ENCODE results near the gene HCFC1R1.
"Not testable (repeated sequence)": the region's sequence is repeated elsewhere in the genome, so short reads cannot be mapped to it uniquely, and the experiment has no call there.

The HCFC1R1 gene

GRCh38 chr16:3057181-3058138, 33.7 kb upstream of the HCFC1R1 start:
- no peak for DNase-seq

- DNase-seq: no peak
Measured at GRCh38 chr16:3056336-3057180, 32.8 kb upstream of the HCFC1R1 start.

- DNase-seq: not testable (repeated sequence)
Measured at GRCh38 chr16:3055734-3056115, 32.0 kb upstream of the HCFC1R1 start.

GRCh38 chr16:3054965-3055733, 31.4 kb upstream of the HCFC1R1 start:
- DNase-seq: no peak

- peak; percentile 47 for DNase-seq
Measured at GRCh38 chr16:3053330-3053710, 29.6 kb upstream of the HCFC1R1 start.

- not testable (repeated sequence) for DNase-seq
Measured at GRCh38 chr16:3052571-3053329, 29.0 kb upstream of the HCFC1R1 start.

- DNase-seq: no peak
Measured at GRCh38 chr16:3051494-3051893, 27.8 kb upstream of the HCFC1R1 start.

GRCh38 chr16:3051009-3051408, 27.3 kb upstream of the HCFC1R1 start:
- no peak for DNase-seq

GRCh38 chr16:3050487-3050886, 26.7 kb upstream of the HCFC1R1 start:
- no peak for DNase-seq

GRCh38 chr16:3049921-3050481, 26.3 kb upstream of the HCFC1R1 start:
- no peak for DNase-seq

GRCh38 chr16:3047387-3047720, 23.6 kb upstream of the HCFC1R1 start:
- DNase-seq: no peak

GRCh38 chr16:3046641-3047386, 23.1 kb upstream of the HCFC1R1 start:
- DNase-seq: no peak

- no peak for DNase-seq
Measured at GRCh38 chr16:3045758-3046640, 22.3 kb upstream of the HCFC1R1 start, which contains the start of gene MMP25. Gene MMP25, plus strand, starts transcription at chr16:3046561. Its CDS starts 357 bp downstream, at chr16:3046918.

- no peak for DNase-seq
Measured at GRCh38 chr16:3044708-3045107, 21.0 kb upstream of the HCFC1R1 start.

- no peak for DNase-seq
Measured at GRCh38 chr16:3042376-3042775, 18.6 kb upstream of the HCFC1R1 start.

- DNase-seq: no peak
Measured at GRCh38 chr16:3038896-3039295, 15.2 kb upstream of the HCFC1R1 start.

GRCh38 chr16:3038256-3038655, 14.5 kb upstream of the HCFC1R1 start:
- DNase-seq: no peak

GRCh38 chr16:3036726-3037315, 13.1 kb upstream of the HCFC1R1 start, which contains the start of gene BICDL2:
Gene BICDL2, minus strand, starts transcription at chr16:3036944. Its CDS starts 1,448 bp downstream, at chr16:3035496.
- no peak for DNase-seq

- no peak for DNase-seq
Measured at GRCh38 chr16:3035972-3036725, 12.4 kb upstream of the HCFC1R1 start.

Measured in activated naive CD4-positive, alpha-beta T cell treated with Interleukin-2 at 50 U/mL for 16 hours (primary cell).